ENCODE data around the gene DLG1. TPM values are rescaled to one million over a fixed set of nuclear protein-coding genes. Genes with fewer than 3 reads are reported as not detected.

The DLG1 gene
- total and polyA plus RNA-seq, 2 donors from 2014 or later, result 19.4 to 101 TPM

GRCh38 chr3:197293605-197294237, 4.7 kb downstream of the DLG1 start:
- Histone ChIP-seq H3K4me3 (ENCODE audit: low read length in 3 of 3) (no peak overlapping the region), H3K27ac (ENCODE audit: low read depth in 2 of 2, low read length in 2 of 2) (no peak overlapping the region), H3K27me3 (ENCODE audit: control insufficient read depth, insufficient read depth, low read length) (no peaks in the 10 kb centered on the region), H3K4me1 (ENCODE audit: control insufficient read depth in 2 of 3, insufficient read depth in 2 of 3, low read depth in 1 of 3, low read length in 3 of 3) (peaks cover 0 to 3% (median 0%) of the 10 kb centered on the region in 3 donors), H3K9me3 (ENCODE audit: control insufficient read depth in 2 of 3, insufficient read depth in 1 of 3, low read length in 3 of 3) (no peaks in the 10 kb centered on the region), H3K36me3 (ENCODE audit: control insufficient read depth in 2 of 3, insufficient read depth in 3 of 3, low read length in 3 of 3) (peaks cover 0 to 11% (median 4%) of the 10 kb centered on the region in 3 donors), H3K9ac (ENCODE audit: low read length in 3 of 3) (no peak overlapping the region)
- intact Hi-C loops (cut with DNase I), result no loop called here
- TF ChIP-seq, protein P1, sequence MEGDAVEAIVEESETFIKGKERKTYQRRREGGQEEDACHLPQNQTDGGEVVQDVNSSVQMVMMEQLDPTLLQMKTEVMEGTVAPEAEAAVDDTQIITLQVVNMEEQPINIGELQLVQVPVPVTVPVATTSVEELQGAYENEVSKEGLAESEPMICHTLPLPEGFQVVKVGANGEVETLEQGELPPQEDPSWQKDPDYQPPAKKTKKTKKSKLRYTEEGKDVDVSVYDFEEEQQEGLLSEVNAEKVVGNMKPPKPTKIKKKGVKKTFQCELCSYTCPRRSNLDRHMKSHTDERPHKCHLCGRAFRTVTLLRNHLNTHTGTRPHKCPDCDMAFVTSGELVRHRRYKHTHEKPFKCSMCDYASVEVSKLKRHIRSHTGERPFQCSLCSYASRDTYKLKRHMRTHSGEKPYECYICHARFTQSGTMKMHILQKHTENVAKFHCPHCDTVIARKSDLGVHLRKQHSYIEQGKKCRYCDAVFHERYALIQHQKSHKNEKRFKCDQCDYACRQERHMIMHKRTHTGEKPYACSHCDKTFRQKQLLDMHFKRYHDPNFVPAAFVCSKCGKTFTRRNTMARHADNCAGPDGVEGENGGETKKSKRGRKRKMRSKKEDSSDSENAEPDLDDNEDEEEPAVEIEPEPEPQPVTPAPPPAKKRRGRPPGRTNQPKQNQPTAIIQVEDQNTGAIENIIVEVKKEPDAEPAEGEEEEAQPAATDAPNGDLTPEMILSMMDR (IDR thresholded peaks at IDR 0.05; ENCODE audit: borderline replicate concordance, extremely low read depth, insufficient read depth), result no peak
- DNase-seq (no peak), FAIRE-seq (no peak)

DNA sequence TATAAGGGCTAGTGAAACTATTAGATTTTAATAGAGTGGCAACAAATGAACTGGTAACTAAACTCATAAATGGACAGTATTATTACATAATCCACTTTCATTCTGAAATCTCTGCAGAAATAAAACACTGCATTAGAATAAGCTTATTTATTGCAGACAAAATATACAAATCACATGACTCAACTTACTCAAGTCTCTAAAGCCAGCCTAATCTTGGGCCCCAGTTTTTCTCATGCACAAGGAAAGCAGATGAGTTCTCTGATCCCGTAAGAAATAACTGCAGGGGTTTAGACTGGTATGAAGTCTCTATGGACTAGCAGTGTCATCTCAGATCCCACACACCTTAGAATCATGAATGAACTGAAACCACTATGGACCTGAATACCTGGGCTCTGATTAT, 5.8 kb downstream of the DLG1 start:
- Histone ChIP-seq H3K4me1 (ENCODE audit: control insufficient read depth in 2 of 3, insufficient read depth in 2 of 3, low read depth in 1 of 3, low read length in 3 of 3) (peaks cover 0 to 3% (median 0%) of the 10 kb centered on the region in 3 donors), H3K4me3 (ENCODE audit: low read length in 3 of 3) (no peak overlapping the region), H3K9me3 (ENCODE audit: control insufficient read depth in 2 of 3, insufficient read depth in 1 of 3, low read length in 3 of 3) (no peaks in the 10 kb centered on the region), H3K9ac (ENCODE audit: low read length in 3 of 3) (no peak overlapping the region), H3K36me3 (ENCODE audit: control insufficient read depth in 2 of 3, insufficient read depth in 3 of 3, low read length in 3 of 3) (peaks cover under 1 to 12% (median 5%) of the 10 kb centered on the region in 3 donors), H3K27me3 (ENCODE audit: control insufficient read depth, insufficient read depth, low read length) (no peaks in the 10 kb centered on the region), H3K27ac (ENCODE audit: low read depth in 2 of 2, low read length in 2 of 2) (no peak overlapping the region)
- TF ChIP-seq, protein P1 (IDR thresholded peaks at IDR 0.05; ENCODE audit: borderline replicate concordance, extremely low read depth, insufficient read depth), result no peak
- DNase-seq, result no peak
- intact Hi-C loops (cut with DNase I), result no loop called here
- FAIRE-seq, result no peak

DNA sequence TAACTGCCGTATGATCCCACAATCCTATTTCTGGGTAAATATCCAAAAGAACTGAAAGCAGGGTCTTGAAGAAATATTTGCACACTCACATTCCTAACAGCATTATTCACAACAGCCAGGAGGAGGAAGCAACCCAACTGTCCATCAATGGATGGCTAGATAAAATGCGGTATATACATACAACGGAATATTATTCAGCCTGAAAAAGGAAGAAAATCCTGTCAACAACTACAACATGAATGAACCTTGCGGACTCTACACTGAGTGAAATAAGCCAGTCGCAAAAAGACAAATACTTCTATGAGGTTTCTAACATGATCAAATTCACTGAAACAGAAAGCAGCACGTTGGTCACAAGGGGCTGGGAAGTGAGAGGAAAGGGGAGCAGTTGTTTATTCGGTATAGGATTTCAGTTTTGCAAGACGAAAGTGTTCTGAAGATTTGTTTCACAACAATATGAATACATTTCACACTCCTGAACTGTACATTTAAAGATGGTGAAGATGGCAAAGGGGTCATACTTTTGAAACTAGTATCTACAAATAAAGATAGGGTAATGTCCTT, 6.2 kb downstream of the DLG1 start:
- DNase-seq, result no peak
- no peaks in the 10 kb centered on the region for H3K9me3 ChIP-seq (ENCODE audit: control insufficient read depth in 2 of 3, insufficient read depth in 1 of 3, low read length in 3 of 3)
- no peaks in the 10 kb centered on the region for H3K27me3 ChIP-seq (ENCODE audit: control insufficient read depth, insufficient read depth, low read length)
- H3K36me3 ChIP-seq (ENCODE audit: control insufficient read depth in 2 of 3, insufficient read depth in 3 of 3, low read length in 3 of 3), result peaks cover 2 to 12% (median 5%) of the 10 kb centered on the region in 3 donors
- intact Hi-C loops (cut with DNase I), result no loop called here
- FAIRE-seq, result no peak
- TF ChIP-seq, protein P1 (IDR thresholded peaks at IDR 0.05; ENCODE audit: borderline replicate concordance, extremely low read depth, insufficient read depth), result no peak
- H3K4me1 ChIP-seq (ENCODE audit: control insufficient read depth in 2 of 3, insufficient read depth in 2 of 3, low read depth in 1 of 3, low read length in 3 of 3), result peaks cover 0 to 3% (median 0%) of the 10 kb centered on the region in 3 donors
- no peak overlapping the region for H3K27ac ChIP-seq (ENCODE audit: low read depth in 2 of 2, low read length in 2 of 2)
- H3K4me3 ChIP-seq (ENCODE audit: low read length in 3 of 3), result no peak overlapping the region
- H3K9ac ChIP-seq (ENCODE audit: low read length in 3 of 3), result no peak overlapping the region
